Upper lobe of left lung (tissue), 4 donors: ENCODE data around the gene CADPS.

Experiments
- CTCF ChIP-seq, 6 experiments: fragments of 450-650 bp in 4 of 6; fragments of 200-600 bp in 2 of 6; sonication (generic) in 2 of 6; IDR thresholded peaks; one replicate each; pipeline ENCODE4 v1.5.1; 2016 to 2019; ENCODE audit warnings: antibody characterized with exemption in 6 of 6
- EP300 ChIP-seq, 4 donors: sonication (generic); formaldehyde crosslinking; IDR thresholded peaks; one replicate each; pipeline ENCODE4 v1.5.1; 2017; ENCODE audit warnings: antibody characterized with exemption in 4 of 4, control low read depth in 2 of 4
- POLR2A ChIP-seq, 4 donors: fragments of 450-650 bp; IDR thresholded peaks; one replicate each; pipeline ENCODE4 v1.5.1; 2016 to 2017; ENCODE audit warnings: antibody characterized with exemption in 4 of 4, mild to moderate bottlenecking in 2 of 4
- POLR2AphosphoS5 ChIP-seq, 2 donors: sonication (generic); formaldehyde crosslinking; IDR thresholded peaks; one replicate each; pipeline ENCODE4 v1.5.1; 2017; ENCODE audit warnings: antibody characterized with exemption in 2 of 2

- TF ChIP-seq CTCF (IDR thresholded peaks at IDR 0.05) (no peak), POLR2A (IDR thresholded peaks at IDR 0.05) (no peak), POLR2AphosphoS5 (IDR thresholded peaks at IDR 0.05) (no peak), EP300 (IDR thresholded peaks at IDR 0.05) (no peak)
Observed at GRCh38 chr3:62699728-62700127, 175.5 kb downstream of the CADPS start.
